NT2/D1 (cell line): Measurements from ENCODE around the gene CWC25.

Experiments
- DNase-seq: peaks from one replicate; pipeline ENCODE4 v3.0.0-alpha.2; 2011; ENCODE audit warnings: low read depth, low spot score
- H3K27me3 ChIP-seq: 2 replicates; pipeline ENCODE4 v1.6.0; 2011; ENCODE audit warnings: mild to moderate bottlenecking; ENCODE audit not compliant: insufficient read length, insufficient read depth
- H3K36me3 ChIP-seq: 2 replicates; pipeline ENCODE4 v1.6.1; 2011; ENCODE audit warnings: mild to moderate bottlenecking, low read length, mixed read lengths; ENCODE audit not compliant: insufficient read depth, insufficient read length
- H3K4me1 ChIP-seq: 2 replicates; pipeline ENCODE4 v1.5.1; 2011; ENCODE audit not compliant: insufficient read depth, insufficient read length
- H3K4me3 ChIP-seq: 2 replicates; pipeline ENCODE4 v1.5.1; 2011; ENCODE audit warnings: low read depth; ENCODE audit not compliant: insufficient read length
- H3K9ac ChIP-seq: 2 replicates; pipeline ENCODE4 v1.6.0; 2011; ENCODE audit warnings: low read depth; ENCODE audit not compliant: insufficient read length
- H3K9me3 ChIP-seq: 2 replicates; pipeline ENCODE4 v1.5.1; 2011; ENCODE audit warnings: mild to moderate bottlenecking, low read length; ENCODE audit not compliant: insufficient read depth
- SUZ12 ChIP-seq: IDR thresholded peaks from 2 replicates; pipeline ENCODE4 v1.6.1; 2011; ENCODE audit not compliant: insufficient read length, insufficient read depth; ENCODE audit errors: extremely low read depth
- YY1 ChIP-seq: IDR thresholded peaks from 2 replicates; pipeline ENCODE4 v1.6.1; 2011; ENCODE audit not compliant: insufficient read length, insufficient read depth

The CWC25 gene

DNA sequence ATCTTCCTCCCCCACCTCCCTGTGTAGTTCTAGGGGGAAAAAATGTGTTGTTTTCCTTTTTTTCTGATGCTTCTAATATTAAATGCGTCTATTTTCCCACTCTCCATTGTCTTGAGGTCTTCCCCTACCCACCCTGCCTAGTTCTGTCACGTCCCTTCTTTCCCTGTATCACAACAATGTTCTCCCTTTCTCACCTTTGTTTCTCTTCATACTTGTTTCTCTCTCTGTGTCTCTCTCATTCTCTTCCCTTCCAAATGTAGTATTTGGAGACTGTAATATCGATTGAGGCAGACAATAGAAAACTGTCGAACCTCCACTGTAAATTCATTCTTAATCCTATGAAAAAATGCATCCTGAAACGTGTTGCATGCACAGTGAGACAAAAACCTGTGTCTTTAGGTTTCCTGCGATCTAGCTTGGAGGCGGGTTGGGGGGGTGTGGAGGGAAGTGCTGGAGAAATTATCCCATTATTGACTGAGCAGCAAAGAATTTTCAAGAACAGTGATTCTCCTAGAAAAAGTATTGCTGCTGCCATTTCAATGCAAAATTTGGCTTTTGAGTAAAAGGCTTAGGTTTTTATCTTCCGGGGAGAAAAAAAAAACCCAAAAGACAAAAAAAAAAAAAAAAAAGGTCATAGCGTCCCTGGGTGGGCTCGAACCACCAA lies 73.8 kb downstream of the CWC25 start:
- Histone ChIP-seq H3K9ac (peak overlapping the region; percentile 98), H3K4me1 (peaks cover 8% of the 10 kb centered on the region), H3K4me3 (peak overlapping the region; percentile 84), H3K36me3 (peaks cover 33% of the 10 kb centered on the region), H3K9me3 (no peaks in the 10 kb centered on the region), H3K27me3 (peaks cover 17% of the 10 kb centered on the region)
- TF ChIP-seq SUZ12 (no peak), YY1 (no peak)
- DNase-seq = no peak
